ENCODE results near the gene PNPLA7.
"Not testable (repeated sequence)": the region's sequence is repeated elsewhere in the genome, so short reads cannot be mapped to it uniquely, and the experiment has no call there.

The PNPLA7 gene

DNA sequence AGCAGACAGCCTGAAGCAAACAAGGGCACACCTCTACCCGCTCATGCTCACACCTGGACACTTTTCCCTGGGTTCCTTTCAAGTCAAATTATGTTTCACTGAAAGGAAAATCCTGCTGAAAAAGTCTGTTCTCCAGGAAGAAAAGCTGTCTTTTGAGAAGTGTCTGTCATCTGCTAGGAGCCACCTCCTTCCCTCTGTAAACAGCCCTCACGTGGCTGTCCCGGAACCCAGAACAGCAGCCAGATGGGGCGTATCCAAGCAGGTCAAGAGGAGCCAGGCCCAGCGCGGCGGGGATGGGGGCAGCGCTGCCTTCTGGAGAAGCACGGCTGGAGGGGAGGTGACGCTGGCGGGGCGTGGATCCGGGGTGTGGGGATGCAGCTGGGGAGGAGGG, at the start of gene PNPLA7:
Gene PNPLA7 (minus strand): TSS at position 172 of the 391 bp plus-strand sequence. CDS start 205 bp downstream, outside the sequence.
- peak; percentile 84 for DNase-seq

GRCh38 chr9:137598943-137599342, 48.7 kb upstream of the PNPLA7 start:
- no peak for DNase-seq

- DNase-seq = not testable (repeated sequence)
These were observed 46.4 kb upstream of the PNPLA7 start for GRCh38 chr9:137596577-137596976.

GRCh38 chr9:137593176-137593575, 43.0 kb upstream of the PNPLA7 start:
- DNase-seq = no peak

GRCh38 chr9:137592767-137593166, 42.6 kb upstream of the PNPLA7 start:
- no peak for DNase-seq

DNA sequence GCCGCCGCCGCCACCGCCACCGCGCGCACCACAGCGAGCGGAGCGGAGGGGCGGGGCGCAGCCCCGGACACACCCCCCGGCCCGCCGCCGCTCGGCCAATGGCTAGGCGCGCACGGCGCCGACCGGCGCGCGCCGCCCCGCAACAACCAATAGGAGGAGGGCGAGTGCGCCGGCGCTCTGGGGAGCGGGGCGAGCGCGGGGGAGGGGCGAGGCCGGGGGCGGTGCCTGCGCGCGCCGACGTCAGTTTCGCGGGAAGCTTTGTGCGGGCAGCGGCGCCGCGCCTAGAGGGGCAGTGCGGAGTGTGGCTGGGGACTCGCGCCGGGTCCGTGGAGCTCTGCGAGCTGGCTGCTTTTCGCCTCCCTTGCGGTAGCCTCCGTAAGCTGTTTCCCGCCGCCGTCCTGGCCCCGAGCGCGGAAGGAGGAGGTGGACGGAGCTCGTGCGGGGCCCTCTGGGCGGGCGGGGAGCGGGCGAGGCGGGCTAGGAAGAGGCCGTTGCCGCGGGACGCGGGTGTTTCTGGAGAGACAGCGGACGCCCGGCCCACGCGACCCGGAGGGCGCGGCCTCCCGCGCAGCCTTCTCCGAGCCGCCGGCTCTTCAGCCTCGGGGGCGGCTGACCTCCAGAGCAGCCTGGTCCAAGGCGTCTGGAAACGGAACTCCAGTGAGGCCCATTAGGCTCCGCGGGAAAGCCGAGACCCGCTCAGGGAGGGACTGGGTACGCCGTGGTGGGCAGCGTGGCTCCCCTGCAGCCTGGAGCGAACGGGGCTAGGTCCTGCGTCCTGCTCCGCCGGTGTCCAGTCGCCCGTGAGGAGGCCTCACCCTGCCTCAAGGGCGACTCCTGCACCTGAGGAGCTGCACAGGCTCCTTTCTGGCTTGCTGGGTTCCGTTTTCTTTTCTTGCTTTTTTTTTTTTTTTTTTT, 40.5 kb upstream of the PNPLA7 start, which contains the start of gene ZMYND19:
Gene ZMYND19 (minus strand): TSS at position 44 of the 915 bp plus-strand sequence. CDS start 249 bp downstream, outside the sequence.
- DNase-seq = peak; percentile 96

DNA sequence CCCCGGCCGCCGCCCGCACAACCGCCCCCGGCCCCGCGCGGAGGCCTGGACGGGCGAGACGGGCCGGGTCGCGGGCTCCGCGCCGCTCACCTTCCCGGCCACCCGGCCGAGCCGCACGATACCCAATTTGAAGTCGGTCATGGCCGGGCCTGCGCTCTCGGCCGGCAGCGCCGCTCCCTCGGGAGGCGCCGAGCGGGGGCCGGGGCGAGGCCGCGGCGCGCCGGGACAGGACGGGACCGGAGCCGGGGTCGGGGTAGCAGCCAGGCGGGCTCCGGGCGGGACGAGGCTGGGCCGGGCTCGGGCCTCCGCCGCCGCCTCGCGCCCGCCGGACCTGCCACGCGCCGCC, 39.9 kb upstream of the PNPLA7 start:
- DNase-seq = no peak

DNA sequence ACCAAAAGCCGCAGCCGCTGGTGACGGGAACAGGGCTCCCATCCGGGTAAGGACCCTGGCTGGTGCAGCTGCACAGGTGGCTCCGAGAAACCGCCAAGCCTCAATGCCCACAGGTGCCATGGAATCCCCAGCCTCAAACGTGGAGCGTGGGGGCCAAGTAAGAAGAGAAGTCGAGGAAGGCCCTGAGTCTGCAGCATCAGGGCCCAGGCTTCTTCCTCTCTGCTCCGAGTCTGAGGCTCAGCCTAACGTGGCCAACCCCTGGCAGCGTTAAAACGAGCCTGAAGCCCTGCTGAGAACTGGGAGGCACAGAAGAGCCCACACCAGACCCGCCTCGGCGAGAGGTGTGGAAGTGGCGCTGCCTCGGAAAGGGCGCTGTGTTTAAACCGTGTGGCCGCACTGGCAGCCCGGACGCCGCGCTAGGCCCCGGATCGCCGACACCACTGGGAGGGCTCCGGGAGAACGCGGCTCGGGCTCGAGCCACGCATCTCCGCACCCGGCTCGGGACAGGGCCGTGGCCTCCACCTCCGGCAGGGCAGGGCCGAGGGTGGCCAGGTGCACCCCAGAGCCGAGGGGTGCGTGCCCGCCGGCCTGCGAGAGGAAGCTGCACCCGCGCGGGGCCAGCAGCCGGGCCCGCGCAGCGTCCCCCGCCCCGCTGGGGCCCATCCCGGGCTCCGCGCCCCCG, 39.4 kb upstream of the PNPLA7 start:
- DNase-seq = no peak

DNA sequence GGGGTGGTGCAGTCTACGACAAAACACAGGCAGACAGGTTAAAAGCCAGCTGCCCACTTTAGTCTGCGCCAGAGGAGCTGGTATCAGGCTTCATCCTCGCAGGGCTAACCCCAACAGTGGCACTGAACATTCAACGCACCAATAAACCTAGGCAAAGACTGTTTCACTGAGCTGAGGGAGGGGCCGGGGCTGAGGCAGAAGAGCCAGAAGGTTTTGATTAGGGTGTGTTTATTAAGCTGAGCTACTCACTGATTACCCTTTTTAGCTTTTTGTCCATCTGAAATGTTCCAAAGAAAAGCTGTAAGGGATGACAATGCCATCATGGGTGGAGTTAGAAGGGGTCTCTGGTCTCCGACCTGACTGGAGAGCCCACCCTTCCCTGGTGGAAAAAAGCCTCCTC, 38.7 kb upstream of the PNPLA7 start:
- DNase-seq = no peak

DNA sequence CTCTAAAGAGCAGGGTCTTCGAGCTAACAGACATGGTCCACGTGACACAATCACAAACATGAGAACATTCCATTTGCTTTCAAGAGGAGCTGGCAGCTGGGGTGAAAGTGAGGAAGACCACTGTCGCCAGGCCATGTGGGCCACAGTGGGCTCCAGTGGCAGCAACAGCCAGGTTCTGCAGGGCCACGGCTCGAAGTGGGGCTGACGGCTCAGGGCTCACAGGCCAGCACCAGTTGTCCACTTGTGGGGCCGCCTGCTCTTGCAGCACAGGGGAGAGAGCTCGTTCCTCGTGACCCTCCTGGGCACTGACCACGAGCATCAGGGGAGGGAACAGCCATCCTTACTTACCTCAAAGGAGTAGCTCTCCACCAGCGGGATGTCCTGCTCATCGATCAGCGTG, 38.1 kb upstream of the PNPLA7 start:
- no peak for DNase-seq

DNA sequence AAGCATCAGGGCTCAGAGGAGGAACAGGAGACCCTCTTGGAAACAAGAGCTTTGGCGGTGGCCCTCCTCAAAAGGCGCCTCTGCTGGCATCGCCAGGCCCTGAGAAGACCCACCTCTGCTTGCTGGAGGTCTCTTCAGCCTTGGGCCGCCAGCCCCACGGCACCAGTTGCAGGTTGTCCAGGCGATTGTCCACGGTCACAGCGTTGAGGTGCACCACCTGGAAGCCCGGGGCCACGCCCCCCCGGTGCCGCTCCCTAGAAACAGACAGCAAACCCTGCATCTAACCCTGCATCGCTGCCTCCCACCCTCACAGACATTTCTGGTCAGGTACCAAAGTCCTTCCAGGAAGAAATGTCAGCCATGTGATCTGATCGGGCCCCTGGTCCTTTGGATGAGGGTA, 36.7 kb upstream of the PNPLA7 start:
- DNase-seq = no peak

GRCh38 chr9:137583957-137584356, 33.8 kb upstream of the PNPLA7 start:
- no peak for DNase-seq

GRCh38 chr9:137583347-137583746, 33.1 kb upstream of the PNPLA7 start:
- DNase-seq = no peak

GRCh38 chr9:137582286-137582860, 32.2 kb upstream of the PNPLA7 start:
- no peak for DNase-seq

- no peak for DNase-seq
These were observed 31.4 kb upstream of the PNPLA7 start for GRCh38 chr9:137581361-137582285.

GRCh38 chr9:137580954-137581322, 30.7 kb upstream of the PNPLA7 start:
- DNase-seq = no peak

DNA sequence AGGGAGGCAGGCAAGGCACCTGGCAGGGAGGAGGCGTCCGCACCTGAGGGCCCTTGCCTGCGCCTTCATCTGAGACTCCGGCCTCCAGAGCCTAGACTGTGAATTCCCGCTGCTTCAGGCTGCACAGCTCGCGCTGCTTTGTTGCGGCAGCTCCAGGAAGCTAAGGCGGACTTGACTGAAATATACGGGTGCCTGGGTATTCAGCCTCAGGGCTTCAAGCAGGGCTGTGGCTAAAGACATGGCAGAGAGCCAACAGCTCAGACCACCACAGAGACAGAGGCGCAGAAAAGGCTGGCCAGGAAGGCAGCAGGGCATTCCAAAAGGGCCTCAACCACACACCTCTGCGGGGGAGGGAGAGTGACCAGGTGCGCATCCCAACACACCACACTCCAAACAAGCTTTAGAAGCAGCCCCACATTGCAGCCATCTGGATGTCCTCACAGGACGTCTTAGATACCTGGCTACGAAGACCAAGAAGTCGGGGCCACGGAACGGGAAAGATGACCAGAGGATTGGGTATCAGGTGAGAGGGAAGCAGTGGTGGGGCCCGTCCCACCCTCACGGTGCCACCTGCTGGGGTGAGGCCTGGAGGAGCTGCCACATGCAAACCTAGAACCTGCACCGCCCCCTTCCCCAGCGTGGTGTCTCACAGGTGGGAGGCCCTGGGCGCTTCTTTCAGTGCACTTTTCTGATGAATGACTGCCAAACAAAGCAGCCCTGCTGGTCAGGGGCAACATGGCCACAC, 30.2 kb upstream of the PNPLA7 start:
- no peak for DNase-seq

- DNase-seq = no peak
These were observed 29.0 kb upstream of the PNPLA7 start for GRCh38 chr9:137579259-137579604.

DNA sequence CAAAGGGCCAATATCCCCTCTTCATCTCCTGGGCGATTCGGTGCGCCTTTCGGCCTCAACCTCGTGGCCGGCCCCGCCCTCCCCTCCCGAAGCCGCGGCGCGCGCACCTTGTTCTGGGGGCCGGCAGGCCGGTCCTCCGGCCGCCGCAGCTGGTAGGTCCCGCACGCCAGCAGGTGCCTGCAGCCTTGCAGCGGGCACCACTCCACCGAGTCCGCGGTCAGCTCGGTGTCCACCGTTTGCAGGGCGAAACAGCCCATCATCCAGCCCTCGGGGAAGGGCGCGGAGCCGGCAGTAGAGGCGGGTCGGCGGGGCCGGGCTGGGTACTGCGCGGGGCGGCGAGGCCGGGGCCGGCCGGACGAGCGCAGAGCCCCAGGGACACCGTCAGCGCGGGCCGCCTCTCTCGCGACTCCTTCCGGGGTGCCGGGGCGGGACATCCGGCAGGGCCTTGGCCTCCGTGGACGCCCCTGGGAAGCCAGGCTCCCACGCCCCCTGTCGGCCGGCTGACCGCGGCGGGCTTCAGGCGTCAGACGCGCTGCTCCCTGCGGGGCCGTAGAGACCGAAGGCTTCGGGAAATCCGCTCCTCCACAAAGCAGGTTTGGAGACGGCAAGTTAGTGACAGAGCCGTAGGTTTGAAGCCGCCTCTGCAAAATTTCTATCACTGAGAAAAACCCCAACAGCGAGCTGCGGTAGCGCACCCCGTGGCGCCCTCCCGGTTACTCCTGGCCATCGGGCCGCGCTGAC, 28.5 kb upstream of the PNPLA7 start, which contains the start of gene DPH7:
Gene DPH7 (minus strand): TSS at position 408 of the 741 bp plus-strand sequence. CDS start 148 bp downstream, at position 260.
- peak; percentile 99 for DNase-seq

DNA sequence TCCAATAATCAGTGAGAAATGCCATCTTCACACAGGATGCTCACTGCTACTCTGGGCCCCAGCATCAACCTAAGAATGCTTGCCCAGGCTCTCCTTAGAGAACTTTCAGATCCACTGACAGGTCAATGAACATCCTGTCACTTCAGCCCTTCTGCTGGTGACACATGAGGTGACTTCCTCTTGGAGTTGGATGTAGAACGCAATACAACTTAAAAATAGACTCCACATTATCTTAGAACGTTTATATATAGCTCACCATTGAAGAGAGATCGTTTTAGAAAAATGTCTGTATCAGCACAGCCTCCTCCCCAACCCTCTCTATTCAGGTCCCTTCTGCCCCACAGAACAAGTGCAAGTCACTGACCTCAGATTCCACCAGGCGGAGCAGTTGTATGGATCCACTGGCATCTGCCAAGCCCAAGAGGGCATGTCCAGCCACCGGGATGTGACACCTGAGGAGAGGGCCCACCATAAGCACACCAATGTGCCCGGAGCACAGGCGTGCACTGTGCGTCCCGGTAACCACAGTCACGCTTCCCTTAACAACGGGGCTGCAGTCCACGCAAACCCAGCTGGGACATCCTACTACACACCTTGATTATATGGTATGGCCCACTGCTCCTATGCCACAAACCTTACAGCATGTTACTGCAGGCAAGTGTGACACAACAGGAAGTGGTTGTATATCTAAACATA, 25.7 kb upstream of the PNPLA7 start:
- DNase-seq = no peak

GRCh38 chr9:137575364-137575715, 25.1 kb upstream of the PNPLA7 start:
- peak; percentile 69 for DNase-seq

All from activated effector memory CD4-positive, alpha-beta T cell treated with anti-CD3 and anti-CD28 coated beads, Interleukin-2, amount 50 U/mL, for 16 hours (primary cell).